ENCODE measurements around the gene EDC3. TPM values are rescaled to one million over a fixed set of nuclear protein-coding genes. Genes with fewer than 3 reads are reported as not detected.

EDC3 gene
- polyA plus RNA-seq, 1 donor from 2014 or later: 12.9 TPM

DNA sequence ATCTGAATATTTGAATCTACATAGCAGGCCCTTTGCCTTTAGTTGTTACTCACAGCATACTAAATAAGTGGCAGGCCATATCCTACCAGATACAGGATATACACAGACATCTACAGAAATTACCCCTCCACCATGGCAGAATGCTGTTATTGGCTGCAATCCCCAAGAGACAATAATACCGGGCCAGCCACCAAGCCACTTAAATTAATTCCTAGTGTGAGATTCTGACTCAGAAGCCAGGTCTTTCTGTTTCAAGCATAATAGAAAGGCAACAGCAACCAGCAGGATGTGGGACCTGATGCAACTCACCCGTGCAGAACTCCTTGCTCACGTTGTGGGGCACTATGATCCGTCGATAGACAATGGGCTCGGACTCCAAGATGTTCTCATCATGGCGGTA, 40.4 kb downstream of the EDC3 start:
- Histone ChIP-seq H3F3A (ENCODE audit: insufficient read depth, low read length, poor library complexity, severe bottlenecking) (no peaks in the 10 kb centered on the region), H2AFZ (ENCODE audit: low read depth, low read length) (no peak overlapping the region), H4K20me1 (ENCODE audit: insufficient read depth) (no peaks in the 10 kb centered on the region)

DNA sequence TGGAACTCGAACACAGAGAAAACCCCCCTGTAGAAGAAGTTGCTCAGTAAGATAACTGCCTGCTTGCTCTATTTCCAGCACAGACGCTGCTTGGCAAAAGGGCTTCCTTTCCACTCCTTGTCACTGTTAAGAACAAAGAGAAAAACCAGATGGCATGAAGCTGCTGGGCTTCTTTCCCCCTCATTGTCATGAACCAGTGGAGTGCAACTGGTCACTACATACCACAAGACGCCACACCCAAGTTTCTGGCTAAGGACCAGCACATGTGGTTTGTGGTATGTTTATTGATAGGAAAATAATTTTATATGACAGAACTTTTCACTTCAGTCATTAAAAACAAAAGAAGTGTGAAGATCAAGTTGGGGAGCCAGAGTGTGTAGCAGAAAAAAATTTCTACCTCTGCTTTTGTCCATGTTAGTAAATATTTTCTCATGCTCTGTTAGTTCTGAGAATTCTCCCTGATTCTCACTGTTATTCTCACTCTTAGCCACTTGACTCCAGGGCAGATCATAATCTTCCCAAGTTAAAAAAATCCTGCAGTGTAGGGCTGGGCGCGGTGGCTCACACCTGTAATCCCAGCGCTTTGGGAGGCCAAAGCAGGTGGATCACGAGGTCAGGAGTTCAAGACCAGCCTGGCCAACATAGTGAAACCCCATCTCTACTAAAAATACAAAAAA, 42.3 kb downstream of the EDC3 start:
- Histone ChIP-seq H3K4me2 (ENCODE audit: low read length) (no peak overlapping the region), H3K9ac (ENCODE audit: low read length) (no peak overlapping the region), H3K9me2 (ENCODE audit: insufficient read depth, low read length) (no peaks in the 10 kb centered on the region), H4K20me1 (ENCODE audit: insufficient read depth) (no peaks in the 10 kb centered on the region), H3F3A (ENCODE audit: insufficient read depth, low read length, poor library complexity, severe bottlenecking) (no peaks in the 10 kb centered on the region), H3K27ac (ENCODE audit: low read length) (no peak overlapping the region), H3K4me3 (ENCODE audit: low read length) (no peak overlapping the region), H2AFZ (ENCODE audit: low read depth, low read length) (no peak overlapping the region), H3K27me3 (ENCODE audit: insufficient read depth, low read depth, low read length) (no peaks in the 10 kb centered on the region), H3K9me3 (ENCODE audit: low read length) (no peaks in the 10 kb centered on the region), H3K79me2 (replicated peaks; ENCODE audit: insufficient read depth, low read length) (no peaks in the 10 kb centered on the region), H3K36me3 (ENCODE audit: insufficient read depth, low read length) (no peaks in the 10 kb centered on the region)
- TF ChIP-seq RAD21 (conservative IDR thresholded peaks at IDR 0.05): no peak
- TF ChIP-seq, protein P1, sequence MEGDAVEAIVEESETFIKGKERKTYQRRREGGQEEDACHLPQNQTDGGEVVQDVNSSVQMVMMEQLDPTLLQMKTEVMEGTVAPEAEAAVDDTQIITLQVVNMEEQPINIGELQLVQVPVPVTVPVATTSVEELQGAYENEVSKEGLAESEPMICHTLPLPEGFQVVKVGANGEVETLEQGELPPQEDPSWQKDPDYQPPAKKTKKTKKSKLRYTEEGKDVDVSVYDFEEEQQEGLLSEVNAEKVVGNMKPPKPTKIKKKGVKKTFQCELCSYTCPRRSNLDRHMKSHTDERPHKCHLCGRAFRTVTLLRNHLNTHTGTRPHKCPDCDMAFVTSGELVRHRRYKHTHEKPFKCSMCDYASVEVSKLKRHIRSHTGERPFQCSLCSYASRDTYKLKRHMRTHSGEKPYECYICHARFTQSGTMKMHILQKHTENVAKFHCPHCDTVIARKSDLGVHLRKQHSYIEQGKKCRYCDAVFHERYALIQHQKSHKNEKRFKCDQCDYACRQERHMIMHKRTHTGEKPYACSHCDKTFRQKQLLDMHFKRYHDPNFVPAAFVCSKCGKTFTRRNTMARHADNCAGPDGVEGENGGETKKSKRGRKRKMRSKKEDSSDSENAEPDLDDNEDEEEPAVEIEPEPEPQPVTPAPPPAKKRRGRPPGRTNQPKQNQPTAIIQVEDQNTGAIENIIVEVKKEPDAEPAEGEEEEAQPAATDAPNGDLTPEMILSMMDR (IDR thresholded peaks at IDR 0.05; ENCODE audit: poor library complexity, severe bottlenecking): no peak
- no peak for TF ChIP-seq SMC3 (conservative IDR thresholded peaks at IDR 0.05; ENCODE audit: poor library complexity)
- TF ChIP-seq MXI1 (conservative IDR thresholded peaks at IDR 0.05; ENCODE audit: poor library complexity, severe bottlenecking): no peak
- no peak for TF ChIP-seq EZH2 (IDR thresholded peaks at IDR 0.05; ENCODE audit: borderline replicate concordance, insufficient read depth, low read length, poor library complexity, severe bottlenecking)
- no peak for TF ChIP-seq POLR2AphosphoS5 (IDR thresholded peaks at IDR 0.05)
- TF ChIP-seq TAF1 (IDR thresholded peaks at IDR 0.05; ENCODE audit: low read depth): no peak
- TF ChIP-seq EP300 (conservative IDR thresholded peaks at IDR 0.05; ENCODE audit: poor library complexity, severe bottlenecking): no peak
- TF ChIP-seq, protein P2, sequence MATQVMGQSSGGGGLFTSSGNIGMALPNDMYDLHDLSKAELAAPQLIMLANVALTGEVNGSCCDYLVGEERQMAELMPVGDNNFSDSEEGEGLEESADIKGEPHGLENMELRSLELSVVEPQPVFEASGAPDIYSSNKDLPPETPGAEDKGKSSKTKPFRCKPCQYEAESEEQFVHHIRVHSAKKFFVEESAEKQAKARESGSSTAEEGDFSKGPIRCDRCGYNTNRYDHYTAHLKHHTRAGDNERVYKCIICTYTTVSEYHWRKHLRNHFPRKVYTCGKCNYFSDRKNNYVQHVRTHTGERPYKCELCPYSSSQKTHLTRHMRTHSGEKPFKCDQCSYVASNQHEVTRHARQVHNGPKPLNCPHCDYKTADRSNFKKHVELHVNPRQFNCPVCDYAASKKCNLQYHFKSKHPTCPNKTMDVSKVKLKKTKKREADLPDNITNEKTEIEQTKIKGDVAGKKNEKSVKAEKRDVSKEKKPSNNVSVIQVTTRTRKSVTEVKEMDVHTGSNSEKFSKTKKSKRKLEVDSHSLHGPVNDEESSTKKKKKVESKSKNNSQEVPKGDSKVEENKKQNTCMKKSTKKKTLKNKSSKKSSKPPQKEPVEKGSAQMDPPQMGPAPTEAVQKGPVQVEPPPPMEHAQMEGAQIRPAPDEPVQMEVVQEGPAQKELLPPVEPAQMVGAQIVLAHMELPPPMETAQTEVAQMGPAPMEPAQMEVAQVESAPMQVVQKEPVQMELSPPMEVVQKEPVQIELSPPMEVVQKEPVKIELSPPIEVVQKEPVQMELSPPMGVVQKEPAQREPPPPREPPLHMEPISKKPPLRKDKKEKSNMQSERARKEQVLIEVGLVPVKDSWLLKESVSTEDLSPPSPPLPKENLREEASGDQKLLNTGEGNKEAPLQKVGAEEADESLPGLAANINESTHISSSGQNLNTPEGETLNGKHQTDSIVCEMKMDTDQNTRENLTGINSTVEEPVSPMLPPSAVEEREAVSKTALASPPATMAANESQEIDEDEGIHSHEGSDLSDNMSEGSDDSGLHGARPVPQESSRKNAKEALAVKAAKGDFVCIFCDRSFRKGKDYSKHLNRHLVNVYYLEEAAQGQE (IDR thresholded peaks at IDR 0.05; ENCODE audit: borderline replicate concordance): no peak

More for the DNA sequence above, 40.4 kb downstream of the EDC3 start:
- Histone ChIP-seq H3K27ac (ENCODE audit: low read length) (no peak overlapping the region), H3K27me3 (ENCODE audit: insufficient read depth, low read depth, low read length) (no peaks in the 10 kb centered on the region), H3K4me2 (ENCODE audit: low read length) (no peak overlapping the region), H3K9ac (ENCODE audit: low read length) (no peak overlapping the region), H3K9me3 (ENCODE audit: low read length) (no peaks in the 10 kb centered on the region), H3K79me2 (replicated peaks; ENCODE audit: insufficient read depth, low read length) (no peaks in the 10 kb centered on the region), H3K4me3 (ENCODE audit: low read length) (no peak overlapping the region), H3K36me3 (ENCODE audit: insufficient read depth, low read length) (no peaks in the 10 kb centered on the region), H3K9me2 (ENCODE audit: insufficient read depth, low read length) (no peaks in the 10 kb centered on the region)
- TF ChIP-seq SMC3 (conservative IDR thresholded peaks at IDR 0.05; ENCODE audit: poor library complexity) (no peak), TAF1 (IDR thresholded peaks at IDR 0.05; ENCODE audit: low read depth) (no peak), EZH2 (IDR thresholded peaks at IDR 0.05; ENCODE audit: borderline replicate concordance, insufficient read depth, low read length, poor library complexity, severe bottlenecking) (no peak), RAD21 (conservative IDR thresholded peaks at IDR 0.05) (no peak), POLR2AphosphoS5 (IDR thresholded peaks at IDR 0.05) (no peak), EP300 (conservative IDR thresholded peaks at IDR 0.05; ENCODE audit: poor library complexity, severe bottlenecking) (no peak), MXI1 (conservative IDR thresholded peaks at IDR 0.05; ENCODE audit: poor library complexity, severe bottlenecking) (no peak)
- TF ChIP-seq, protein P1 (IDR thresholded peaks at IDR 0.05; ENCODE audit: poor library complexity, severe bottlenecking): no peak
- TF ChIP-seq, protein P2 (IDR thresholded peaks at IDR 0.05; ENCODE audit: borderline replicate concordance): no peak

Data from neural cell (in vitro differentiated cells).